HepG2 (cell line): ENCODE data around the gene SEC61B. TPM values are rescaled to one million over a fixed set of nuclear protein-coding genes. Genes with fewer than 3 reads are reported as not detected.
A peak's percentile ranks its signal among the peaks of the same experiment; 100 is the strongest.

Source experiments
- ATAC-seq: fragments of 200-7000 bp; cut with Tn5 transposase; 3 replicates; pipeline ENCODE4 v1.9.1; 2020; ENCODE audit warnings: mild to moderate bottlenecking, moderate library complexity
- BruUV-seq: library from RNA; stranded (reverse); fragments of 400-500 nt; replicated peaks from 2 replicates; lab custom pipeline; 2021; lab: Mats Ljungman, UMichigan
- CTCF ChIA-PET: fragments of 300-600 bp; formaldehyde crosslinking; extraction: SDS; loops from one replicate; lab custom pipeline; 2021; ENCODE audit warnings: low total read pairs, inconsistent platforms, low intra/inter-chr PET ratio; lab: Yijun Ruan, JAX
- POLR2A ChIA-PET: fragments of 350-600 bp; sonication (Branson Sonifier 250); formaldehyde crosslinking; loops from one replicate; lab custom pipeline; 2020; ENCODE audit warnings: antibody characterized with exemption, inconsistent platforms; lab: Yijun Ruan, JAX
- DNase-seq: peaks from one replicate; pipeline ENCODE4 v3.0.0-alpha.2; 2015; ENCODE audit warnings: low spot score
- FAIRE-seq: peaks from 3 replicates; lab custom pipeline; 2011; peaks lifted over from hg19 to GRCh38; lab: Jason Lieb, UNC
- H2AFZ ChIP-seq: one replicate; pipeline ENCODE4 v1.6.1; 2011; ENCODE audit warnings: low read length, inconsistent platforms
- H3K27ac ChIP-seq: fragments of 300-600 bp; 3 replicates; pipeline ENCODE4 v1.8.0; 2011; ENCODE audit warnings: mixed run types, mild to moderate bottlenecking, mixed read lengths, low read length, inconsistent platforms; ENCODE audit not compliant: insufficient read depth; ENCODE audit errors: extremely low read length
- H3K27me3 ChIP-seq, 2 experiments: fragments of 200-600 bp in 1 of 2; 2 replicates in 1 of 2; 3 replicates in 1 of 2; pipeline versions ENCODE4 v1.6.0 to v1.8.0; 2011; ENCODE audit warnings: low read length in 2 of 2, mild to moderate bottlenecking in 2 of 2, moderate library complexity in 2 of 2, inconsistent platforms in 1 of 2; ENCODE audit not compliant: insufficient read depth in 2 of 2, control insufficient read depth in 1 of 2
- H3K36me3 ChIP-seq, 2 experiments: fragments of 200-600 bp in 1 of 2; replicated peaks in 1 of 2; 2 replicates in 1 of 2; 3 replicates in 1 of 2; pipeline versions ENCODE4 v1.5.1 to v1.8.0; 2011; ENCODE audit warnings: low read length in 2 of 2, inconsistent platforms in 1 of 2; ENCODE audit not compliant: insufficient read depth in 2 of 2, control insufficient read depth in 1 of 2
- H3K4me1 ChIP-seq: 2 replicates; pipeline ENCODE4 v1.5.1; 2012; ENCODE audit warnings: low read length, inconsistent platforms; ENCODE audit not compliant: insufficient read depth
- H3K4me2 ChIP-seq: 2 replicates; pipeline ENCODE4 v1.6.0; 2011; ENCODE audit warnings: low read depth, low read length, inconsistent platforms
- H3K4me3 ChIP-seq, 3 experiments: fragments of 200-600 bp in 1 of 3; sonication (generic), shearing (Covaris generic) in 1 of 3; replicated peaks in 1 of 3; 2 replicates each; pipeline ENCODE4 v1.5.1; 2011 to 2016; ENCODE audit warnings: low read length in 3 of 3, inconsistent platforms in 2 of 3, low read depth in 2 of 3, mild to moderate bottlenecking in 2 of 3, control low read depth in 1 of 3, mixed read lengths in 1 of 3; ENCODE audit not compliant: insufficient read depth in 1 of 3
- H3K79me2 ChIP-seq: one replicate; pipeline ENCODE4 v1.6.1; 2011; ENCODE audit warnings: low read length, inconsistent platforms; ENCODE audit not compliant: insufficient read depth
- H3K9ac ChIP-seq: 2 replicates; pipeline ENCODE4 v1.6.0; 2011; ENCODE audit warnings: mild to moderate bottlenecking, low read depth, low read length, inconsistent platforms; ENCODE audit not compliant: insufficient read depth
- H3K9me3 ChIP-seq: 2 replicates; pipeline ENCODE4 v1.5.1; 2012; ENCODE audit warnings: mild to moderate bottlenecking, low read length
- H4K20me1 ChIP-seq: 2 replicates; pipeline ENCODE4 v1.6.0; 2011; ENCODE audit warnings: inconsistent platforms, mild to moderate bottlenecking, low read length, moderate library complexity; ENCODE audit not compliant: insufficient read depth
- KAT7 ChIP-seq: IDR thresholded peaks from 2 replicates; pipeline ENCODE4 v1.6.1; 2018; ENCODE audit warnings: borderline replicate concordance, missing compliant biosample characterization
- NR2F2 ChIP-seq: IDR thresholded peaks from 2 replicates; pipeline ENCODE4 v1.6.1; 2012; ENCODE audit warnings: low read depth, inconsistent platforms, borderline replicate concordance
- NR2F6 ChIP-seq, 2 experiments: IDR thresholded peaks; 2 replicates each; pipeline ENCODE4 v1.6.1; 2016; ENCODE audit warnings: antibody characterized with exemption in 1 of 2, mild to moderate bottlenecking in 1 of 2
- NRL ChIP-seq: sonication (generic); formaldehyde crosslinking; IDR thresholded peaks from 2 replicates; pipeline ENCODE4 v1.5.0; 2020; ENCODE audit warnings: missing genetic modification reagents, mild to moderate bottlenecking, moderate library complexity, borderline replicate concordance
- ZMYM2 ChIP-seq: sonication (generic); formaldehyde crosslinking; IDR thresholded peaks from 2 replicates; pipeline ENCODE4 v1.8.0; 2022; ENCODE audit warnings: mild to moderate bottlenecking, missing genetic modification reagents
- ZNF124 ChIP-seq: sonication (generic); formaldehyde crosslinking; IDR thresholded peaks from 2 replicates; pipeline ENCODE4 v1.4.0; 2020; ENCODE audit warnings: missing genetic modification reagents
- ZNF251 ChIP-seq: sonication (generic); formaldehyde crosslinking; IDR thresholded peaks from 2 replicates; pipeline ENCODE4 v1.9.0; 2021; ENCODE audit warnings: mild to moderate bottlenecking, missing genetic modification reagents
- ZNF253 ChIP-seq: sonication (generic); formaldehyde crosslinking; IDR thresholded peaks from 2 replicates; pipeline ENCODE4 v1.8.0; 2022; ENCODE audit warnings: mild to moderate bottlenecking, missing genetic modification reagents, borderline replicate concordance
- ZNF292 ChIP-seq: sonication (generic); formaldehyde crosslinking; IDR thresholded peaks from 2 replicates; pipeline ENCODE4 v1.8.1; 2022; ENCODE audit warnings: mild to moderate bottlenecking, low read depth, missing genetic modification reagents, borderline replicate concordance
- ZNF430 ChIP-seq: sonication (generic); formaldehyde crosslinking; IDR thresholded peaks from 2 replicates; pipeline ENCODE4 v1.9.0; 2021; ENCODE audit warnings: mild to moderate bottlenecking, missing genetic modification reagents
- ZNF501 ChIP-seq: sonication (generic); formaldehyde crosslinking; IDR thresholded peaks from 2 replicates; pipeline ENCODE4 v1.5.1; 2020; ENCODE audit warnings: mild to moderate bottlenecking, moderate library complexity, missing genetic modification reagents
- WGBS: methylation state at CpG from one replicate; pipeline ENCODE4 v1.1.6; 2017; ENCODE audit warnings: low lambda C conversion rate; 5-methylcytosine and 5-hydroxymethylcytosine counted together
- in situ Hi-C: cut with HindIII; loops from 2 replicates; pipeline ENCODE4 v1.10.0; 2017; ENCODE audit warnings: low pct_unique_long_range_greater_than_20kb; ENCODE audit not compliant: extremely low pct_ligation_motif_present
- intact Hi-C: fragments of 100-400 bp; cut with micrococcal nuclease; formaldehyde crosslinking; loops from one replicate; pipeline ENCODE4 v1.10.0; 2022; ENCODE audit not compliant: unreplicated experiment
- polyA plus RNA-seq, 8 experiments: library from polyadenylated mRNA; depleted of rRNA in 3 of 8; stranded (reverse) in 7 of 8; unstranded in 1 of 8; fragments of >200 nt; fragmentation: Illumina TruSeq in 4 of 8; extraction: Trizol in 4 of 8; gene quantifications; 2 replicates each; pipeline versions ENCODE4 v1.2.1 to v1.2.3, GENCODE V29; 2011 to 2016; ENCODE audit warnings: low read depth in 4 of 8, missing spikeins in 1 of 8, mixed read lengths in 1 of 8; ENCODE audit not compliant: insufficient read depth in 1 of 8
- total RNA-seq, 5 experiments: library from RNA; depleted of rRNA; stranded (reverse); fragments of >200 nt; fragmentation: Illumina TruSeq; extraction: Trizol; gene quantifications; 2 replicates each; pipeline ENCODE4 v1.2.3, GENCODE V29; 2016; ENCODE audit warnings: low read depth in 1 of 5
- TF ChIP-seq, protein P1 (sequence below): sonication (generic); formaldehyde crosslinking; IDR thresholded peaks from 2 replicates; pipeline ENCODE4 v1.8.0; 2022; ENCODE audit warnings: low read depth, missing genetic modification reagents
- TF ChIP-seq, protein P2 (sequence below), 2 experiments: sonication (generic) in 1 of 2; formaldehyde crosslinking in 1 of 2; IDR thresholded peaks; 2 replicates each; pipeline versions ENCODE4 v1.4.0 to v1.6.1; 2016 to 2020; ENCODE audit warnings: borderline replicate concordance in 1 of 2, low read depth in 1 of 2, mild to moderate bottlenecking in 1 of 2, missing genetic modification reagents in 1 of 2
- TF ChIP-seq, protein P3 (sequence below): sonication (generic); formaldehyde crosslinking; IDR thresholded peaks from 2 replicates; pipeline ENCODE4 v1.4.0; 2020; ENCODE audit warnings: missing genetic modification reagents

The SEC61B gene
- total and polyA plus RNA-seq, 2 of the 13 experiments (the other 11 are each of a cell fraction or from before 2014, with no cell fraction given) = 191 to 368 TPM

DNA sequence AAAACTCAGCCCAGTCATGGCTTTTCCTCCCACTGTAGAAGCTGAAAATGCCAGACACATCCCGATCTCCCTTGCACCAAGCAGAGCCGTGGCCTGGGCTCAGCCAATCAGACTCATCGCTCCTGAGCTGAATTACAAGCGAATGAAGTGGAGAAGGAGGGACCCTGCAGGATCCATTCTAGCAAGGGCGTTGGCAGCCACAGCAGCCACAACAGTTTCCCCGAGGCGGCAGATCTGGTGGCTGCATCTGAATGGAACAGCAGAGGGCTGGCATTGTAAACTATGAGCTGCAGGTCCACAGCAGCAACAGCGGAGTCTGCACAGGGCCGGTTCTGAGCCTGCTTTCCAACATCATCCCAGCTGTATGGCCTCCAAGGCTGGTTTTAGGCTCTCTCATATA is 24.1 kb upstream of the SEC61B start:
- H3K27me3 ChIP-seq = peaks cover 0 to 22% of the 10 kb centered on the region in 2 experiments; a peak in 2 of 5 replicates
- no TSS peak for BruUV-seq
- no peak overlapping the region for H3K4me3 ChIP-seq
- CTCF ChIA-PET = no interaction called here
- H3K4me1 ChIP-seq = no peaks in the 10 kb centered on the region
- no peak for TF ChIP-seq ZNF501 (CRISPR knock-in tag)
- TF ChIP-seq NR2F2 = no peak
- no peak for TF ChIP-seq KAT7 (CRISPR knock-in tag)
- no peak for TF ChIP-seq ZNF251
- TF ChIP-seq ZMYM2 (CRISPR knock-in tag) = no peak
- TF ChIP-seq, protein P1, sequence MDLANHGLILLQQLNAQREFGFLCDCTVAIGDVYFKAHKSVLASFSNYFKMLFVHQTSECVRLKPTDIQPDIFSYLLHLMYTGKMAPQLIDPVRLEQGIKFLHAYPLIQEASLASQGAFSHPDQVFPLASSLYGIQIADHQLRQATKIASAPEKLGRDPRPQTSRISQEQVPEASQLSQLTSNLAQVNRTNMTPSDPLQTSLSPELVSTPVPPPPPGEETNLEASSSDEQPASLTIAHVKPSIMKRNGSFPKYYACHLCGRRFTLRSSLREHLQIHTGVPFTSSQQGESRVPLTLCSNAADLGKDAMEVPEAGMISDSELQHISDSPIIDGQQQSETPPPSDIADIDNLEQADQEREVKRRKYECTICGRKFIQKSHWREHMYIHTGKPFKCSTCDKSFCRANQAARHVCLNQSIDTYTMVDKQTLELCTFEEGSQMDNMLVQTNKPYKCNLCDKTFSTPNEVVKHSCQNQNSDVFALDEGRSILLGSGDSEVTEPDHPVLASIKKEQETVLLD (CRISPR knock-in tag) = no peak
- TF ChIP-seq, protein P2, sequence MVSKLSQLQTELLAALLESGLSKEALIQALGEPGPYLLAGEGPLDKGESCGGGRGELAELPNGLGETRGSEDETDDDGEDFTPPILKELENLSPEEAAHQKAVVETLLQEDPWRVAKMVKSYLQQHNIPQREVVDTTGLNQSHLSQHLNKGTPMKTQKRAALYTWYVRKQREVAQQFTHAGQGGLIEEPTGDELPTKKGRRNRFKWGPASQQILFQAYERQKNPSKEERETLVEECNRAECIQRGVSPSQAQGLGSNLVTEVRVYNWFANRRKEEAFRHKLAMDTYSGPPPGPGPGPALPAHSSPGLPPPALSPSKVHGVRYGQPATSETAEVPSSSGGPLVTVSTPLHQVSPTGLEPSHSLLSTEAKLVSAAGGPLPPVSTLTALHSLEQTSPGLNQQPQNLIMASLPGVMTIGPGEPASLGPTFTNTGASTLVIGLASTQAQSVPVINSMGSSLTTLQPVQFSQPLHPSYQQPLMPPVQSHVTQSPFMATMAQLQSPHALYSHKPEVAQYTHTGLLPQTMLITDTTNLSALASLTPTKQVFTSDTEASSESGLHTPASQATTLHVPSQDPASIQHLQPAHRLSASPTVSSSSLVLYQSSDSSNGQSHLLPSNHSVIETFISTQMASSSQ (IDR thresholded peaks at IDR 0.05; ENCODE audit: low read depth) = no peak
- TF ChIP-seq, protein P2 (CRISPR knock-in tag; IDR thresholded peaks at IDR 0.05; ENCODE audit: borderline replicate concordance) = no peak
- no peak for TF ChIP-seq ZNF253 (CRISPR knock-in tag)
- TF ChIP-seq, protein P3, sequence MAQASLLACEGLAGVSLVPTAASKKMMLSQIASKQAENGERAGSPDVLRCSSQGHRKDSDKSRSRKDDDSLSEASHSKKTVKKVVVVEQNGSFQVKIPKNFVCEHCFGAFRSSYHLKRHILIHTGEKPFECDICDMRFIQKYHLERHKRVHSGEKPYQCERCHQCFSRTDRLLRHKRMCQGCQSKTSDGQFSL (CRISPR knock-in tag) = no peak
- no peak for TF ChIP-seq NR2F6 (IDR thresholded peaks at IDR 0.05)
- TF ChIP-seq NR2F6 (CRISPR knock-in tag; IDR thresholded peaks at IDR 0.05) = no peak
- no peak for TF ChIP-seq NRL (CRISPR knock-in tag)
- no peak for TF ChIP-seq ZNF430
- TF ChIP-seq ZNF124 (CRISPR knock-in tag) = no peak
- no peak for TF ChIP-seq ZNF292
- DNase-seq (no peak), FAIRE-seq (no peak), ATAC-seq (peak; percentile 71)
- no peak overlapping the region for H2AFZ ChIP-seq
- WGBS = 6% methylated on average over 3 of the region's 9 CpGs
- intact Hi-C loops (no loop called here), in situ Hi-C loops (loop anchor here (25.0 kb wide), 1 partner anchor 814 kb away; no protein-coding TSS in a partner anchor)
- no peak overlapping the region for H3K27ac ChIP-seq
- POLR2A ChIA-PET = interaction anchor here (0.8 kb wide), 1 partner anchor 24 kb away, joined by 6 read pairs; the partner anchor contains the start of genes ALG2 and SEC61B
- no peaks in the 10 kb centered on the region for H4K20me1 ChIP-seq
- H3K9me3 ChIP-seq = no peaks in the 10 kb centered on the region
- H3K4me2 ChIP-seq = no peak overlapping the region
- no peak overlapping the region for H3K9ac ChIP-seq
- no peaks in the 10 kb centered on the region for H3K79me2 ChIP-seq
- no peaks in the 10 kb centered on the region for H3K36me3 ChIP-seq
